ENCODE results near the gene HS3ST4. TPM values are rescaled to one million over a fixed set of nuclear protein-coding genes. Genes with fewer than 3 reads are reported as not detected.

Gene HS3ST4
- total RNA-seq, 1 experiment from 2014 or later = not detected

GRCh38 chr16:25897702-25898101 lies 205.9 kb downstream of the HS3ST4 start:
- Histone ChIP-seq H3K9me2 (ENCODE audit: insufficient read depth) (no peaks in the 10 kb centered on the region), H2AFZ (ENCODE audit: low read depth, low read length, poor library complexity, severe bottlenecking) (no peak overlapping the region), H3K27ac (ENCODE audit: low read depth, low read length) (no peak overlapping the region), H3K27me3 (ENCODE audit: insufficient read depth, low read length) (no peaks in the 10 kb centered on the region), H3K4me1 (ENCODE audit: control insufficient read depth in 1 of 2, insufficient read depth in 2 of 2, low read length in 2 of 2) (no peaks in the 10 kb centered on the region), H3K4me3 (replicated peaks in 1 of 2; ENCODE audit: low read depth in 1 of 2, low read length in 2 of 2) (no peak overlapping the region), H3K9me3 (ENCODE audit: control insufficient read depth in 1 of 2, insufficient read depth in 1 of 2, low read depth in 1 of 2, low read length in 2 of 2) (no peaks in the 10 kb centered on the region), H3K36me3 (ENCODE audit: control insufficient read depth in 1 of 2, insufficient read depth in 2 of 2, low read length in 2 of 2) (no peaks in the 10 kb centered on the region), H3K79me2 (ENCODE audit: insufficient read depth, low read length) (no peaks in the 10 kb centered on the region), H3K9ac (ENCODE audit: low read length) (no peak overlapping the region), H3K4me2 (ENCODE audit: low read length) (no peak overlapping the region), H4K20me1 (ENCODE audit: insufficient read depth) (no peaks in the 10 kb centered on the region)
- DNase-seq (ENCODE audit: low read depth, low spot score) = no peak
- intact Hi-C loops (cut with micrococcal nuclease) = no loop called here
- ATAC-seq = no peak
- TF ChIP-seq POLR2AphosphoS5 (IDR thresholded peaks at IDR 0.05; ENCODE audit: low read depth, low read length) = no peak
- TF ChIP-seq CEBPB (IDR thresholded peaks at IDR 0.05; ENCODE audit: low read depth) = no peak
- TF ChIP-seq YY1 (IDR thresholded peaks at IDR 0.05; ENCODE audit: extremely low read depth, insufficient replicate concordance, low read depth, low read length) = no peak
- TF ChIP-seq SIN3A (IDR thresholded peaks at IDR 0.05; ENCODE audit: low read depth) = no peak
- no peak for TF ChIP-seq REST (IDR thresholded peaks at IDR 0.05; ENCODE audit: low read depth)
- TF ChIP-seq MAX (IDR thresholded peaks at IDR 0.05) = no peak
- no peak for TF ChIP-seq ZNF274 (IDR thresholded peaks at IDR 0.05; ENCODE audit: low read depth, low read length)
- TF ChIP-seq EZH2 (IDR thresholded peaks at IDR 0.05) = no peak
- no peak for TF ChIP-seq SRF (IDR thresholded peaks at IDR 0.05; ENCODE audit: low read depth)
- no peak for TF ChIP-seq EGR1 (IDR thresholded peaks at IDR 0.05; ENCODE audit: low read depth)
- RAD21 ChIA-PET (ENCODE audit: low non-redundant PET in 1 of 2, low total read pairs in 2 of 2, uncharacterized antibody in 2 of 2, unreplicated experiment in 2 of 2) = no interaction called here
- CTCF ChIA-PET = no interaction called here
- POLR2A ChIA-PET = no interaction called here
- BruUV-seq (replicated peaks) = no TSS peak

Measured in HCT116 (cell line).